ENCODE results near the gene HDC.

DNA sequence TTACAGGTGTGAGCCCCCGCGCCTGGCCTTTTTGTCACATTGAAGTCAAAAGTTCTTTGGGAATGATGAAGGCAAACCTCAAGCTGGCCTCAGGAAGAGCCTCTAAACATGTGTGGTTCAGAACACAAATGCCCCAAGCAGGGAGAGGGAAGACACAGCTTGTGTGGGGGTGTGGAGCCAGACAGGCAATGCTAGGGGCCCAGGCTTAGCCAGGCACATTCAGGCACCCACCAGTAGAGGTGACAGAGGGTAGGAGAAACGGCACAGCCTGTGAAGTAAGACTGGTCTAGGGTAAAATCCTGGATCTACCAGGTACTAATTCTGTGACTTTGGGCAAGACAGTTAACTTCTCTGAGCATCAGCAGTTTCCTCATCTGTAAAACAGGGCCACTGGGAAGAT, 3.5 kb downstream of the HDC start:
- TF ChIP-seq, protein P1, sequence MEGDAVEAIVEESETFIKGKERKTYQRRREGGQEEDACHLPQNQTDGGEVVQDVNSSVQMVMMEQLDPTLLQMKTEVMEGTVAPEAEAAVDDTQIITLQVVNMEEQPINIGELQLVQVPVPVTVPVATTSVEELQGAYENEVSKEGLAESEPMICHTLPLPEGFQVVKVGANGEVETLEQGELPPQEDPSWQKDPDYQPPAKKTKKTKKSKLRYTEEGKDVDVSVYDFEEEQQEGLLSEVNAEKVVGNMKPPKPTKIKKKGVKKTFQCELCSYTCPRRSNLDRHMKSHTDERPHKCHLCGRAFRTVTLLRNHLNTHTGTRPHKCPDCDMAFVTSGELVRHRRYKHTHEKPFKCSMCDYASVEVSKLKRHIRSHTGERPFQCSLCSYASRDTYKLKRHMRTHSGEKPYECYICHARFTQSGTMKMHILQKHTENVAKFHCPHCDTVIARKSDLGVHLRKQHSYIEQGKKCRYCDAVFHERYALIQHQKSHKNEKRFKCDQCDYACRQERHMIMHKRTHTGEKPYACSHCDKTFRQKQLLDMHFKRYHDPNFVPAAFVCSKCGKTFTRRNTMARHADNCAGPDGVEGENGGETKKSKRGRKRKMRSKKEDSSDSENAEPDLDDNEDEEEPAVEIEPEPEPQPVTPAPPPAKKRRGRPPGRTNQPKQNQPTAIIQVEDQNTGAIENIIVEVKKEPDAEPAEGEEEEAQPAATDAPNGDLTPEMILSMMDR (IDR thresholded peaks at IDR 0.05): no peak
- no peak for TF ChIP-seq POLR2A (IDR thresholded peaks at IDR 0.05)
- no peak for TF ChIP-seq POLR2AphosphoS5 (IDR thresholded peaks at IDR 0.05)
- TF ChIP-seq EP300 (IDR thresholded peaks at IDR 0.05): no peak

All from stomach (tissue), 4 donors.